22Rv1 (cell line): ENCODE data around the gene TRIM6.

Experiments
- H3K27ac ChIP-seq: fragments of 450-650 bp; 2 replicates; pipeline ENCODE4 v1.5.1; 2017
- CTCF ChIP-seq: fragments of 450-650 bp; IDR thresholded peaks from 2 replicates; pipeline ENCODE4 v1.5.1; 2017; ENCODE audit warnings: mild to moderate bottlenecking
- ZFX ChIP-seq: fragments of 450-650 bp; IDR thresholded peaks from 2 replicates; pipeline ENCODE4 v1.6.1; 2017; ENCODE audit warnings: antibody characterized with exemption, borderline replicate concordance

Gene TRIM6

DNA sequence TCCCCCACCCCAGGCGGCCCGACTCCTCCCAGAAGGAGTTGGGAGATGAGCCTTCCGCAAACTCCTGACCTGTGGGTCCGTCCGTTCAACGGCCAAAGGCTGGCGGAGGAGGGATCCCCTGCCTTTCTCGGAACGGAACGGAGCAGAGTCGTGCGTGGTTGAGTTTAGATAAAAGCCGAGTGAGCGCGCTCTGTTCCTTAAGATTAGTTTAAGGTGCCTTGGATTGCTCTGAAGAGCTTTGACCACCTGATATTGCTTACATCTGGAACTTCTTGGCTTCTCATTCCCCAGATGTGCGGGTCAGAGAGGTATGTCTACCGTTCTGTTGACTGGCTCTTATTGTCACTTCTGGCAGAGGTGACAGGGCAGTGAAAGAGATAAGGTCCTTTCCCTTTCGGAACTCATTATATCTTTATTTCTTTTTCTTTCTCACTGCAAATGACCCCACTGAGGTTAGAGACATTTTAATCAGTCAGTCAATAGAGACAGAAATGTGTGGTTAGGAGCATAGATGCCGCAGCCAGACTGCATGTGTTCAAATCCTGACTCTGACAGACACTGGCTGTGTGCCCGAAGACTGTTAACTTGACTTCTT lies at the start of gene TRIM6:
TRIM6 (plus strand) TSS at position 31 of the 595 bp plus-strand sequence; CDS start at position 292, 261 bp downstream.
- TF ChIP-seq CTCF (no peak), ZFX (no peak)
- H3K27ac ChIP-seq, result no peak within 1 kb of the TSS

GRCh38 chr11:5547982-5548381 lies 48.5 kb upstream of the TRIM6 start:
- H3K27ac ChIP-seq, result no peak overlapping the region
- no peak for TF ChIP-seq CTCF
- no peak for TF ChIP-seq ZFX

GRCh38 chr11:5548440-5548839 lies 48.0 kb upstream of the TRIM6 start, which contains the start of gene OR52H1:
OR52H1 (minus strand) TSS chr11:5548540; CDS start chr11:5545505, 3,035 bp downstream.
- H3K27ac ChIP-seq, result no peak within 1 kb of the TSS
- TF ChIP-seq ZFX (no peak), CTCF (no peak)

- TF ChIP-seq CTCF, result no peak
- no peak for TF ChIP-seq ZFX
- H3K27ac ChIP-seq, result no peak overlapping the region
These were observed 45.9 kb upstream of the TRIM6 start for GRCh38 chr11:5550440-5551095.

GRCh38 chr11:5553343-5553742 lies 43.1 kb upstream of the TRIM6 start:
- TF ChIP-seq ZFX (no peak), CTCF (peak; percentile 27)
- H3K27ac ChIP-seq, result no peak overlapping the region

GRCh38 chr11:5556596-5557188 lies 39.7 kb upstream of the TRIM6 start:
- TF ChIP-seq CTCF (no peak), ZFX (no peak)
- H3K27ac ChIP-seq, result no peak overlapping the region

DNA sequence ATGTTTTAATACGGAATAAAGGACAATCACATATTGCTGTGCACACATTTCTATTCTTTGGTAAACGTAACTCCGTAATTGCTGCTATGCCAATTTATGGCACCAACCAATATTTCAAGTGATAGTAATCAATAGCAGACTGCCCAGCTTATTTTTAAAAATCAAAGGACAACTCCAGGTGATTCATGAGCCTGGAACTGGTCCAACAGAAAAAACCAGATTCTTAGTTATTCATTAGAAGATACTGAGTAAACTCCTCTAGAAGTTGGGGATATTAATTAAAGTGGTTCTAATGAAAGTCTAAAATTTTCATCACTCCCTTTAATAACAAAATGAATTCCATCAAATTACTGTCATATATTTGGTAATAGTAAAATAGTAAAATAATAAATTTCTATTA lies 38.7 kb upstream of the TRIM6 start:
- no peak overlapping the region for H3K27ac ChIP-seq
- TF ChIP-seq CTCF (no peak), ZFX (no peak)
